GM23248 (cell line): ENCODE results near the gene PLEKHB2.

ENCODE experiments used
- EZH2 ChIP-seq: fragments of 200-600 bp; sonication (generic); IDR thresholded peaks from 2 replicates; pipeline ENCODE4 v1.6.1; 2018; ENCODE audit warnings: antibody characterized with exemption, mild to moderate bottlenecking; ENCODE audit not compliant: insufficient read depth, poor library complexity, severe bottlenecking
- EZH2phosphoT487 ChIP-seq: fragments of 200-600 bp; sonication (generic); IDR thresholded peaks from 2 replicates; pipeline ENCODE4 v1.6.1; 2018; ENCODE audit warnings: antibody characterized with exemption, moderate library complexity, mild to moderate bottlenecking, low read depth; ENCODE audit not compliant: insufficient read depth

DNA sequence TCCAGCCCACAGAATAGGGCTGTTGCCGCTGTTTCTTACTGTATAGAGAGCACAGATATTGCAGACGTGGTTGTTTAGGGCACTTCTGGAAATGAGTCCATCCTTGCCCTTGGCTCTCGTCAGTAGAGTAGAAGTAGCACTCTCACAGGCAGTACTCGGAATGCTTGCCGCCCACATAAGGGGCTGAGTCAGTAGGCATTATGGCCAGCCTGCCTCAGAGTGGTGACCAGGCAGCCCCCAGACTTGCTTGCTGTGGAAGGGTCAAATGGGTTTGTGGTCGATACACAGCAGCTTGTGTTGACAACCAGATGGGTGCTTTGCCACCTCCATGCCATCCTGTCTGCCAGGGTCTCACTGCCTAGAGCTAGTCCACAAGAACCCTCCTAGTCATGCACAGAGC is 38.7 kb downstream of the PLEKHB2 start:
- TF ChIP-seq EZH2: no peak
- TF ChIP-seq EZH2phosphoT487: no peak
